ENCODE data around the gene VCAN. TPM values are rescaled to one million over a fixed set of nuclear protein-coding genes. Genes with fewer than 3 reads are reported as not detected.
A peak's percentile ranks its signal among the peaks of the same experiment; 100 is the strongest.

Gene VCAN
- total RNA-seq = 100 to 1,000 TPM in 1 of 9 donors, 10 to 100 TPM in 8; 11.6 to 121 (median 29.5) TPM
- polyA plus RNA-seq = 10 to 100 TPM in 1 of 2 donors, 1 to 10 TPM in 1; 4.8 to 24.3 TPM
- long read RNA-seq, donor 1, partial matches to known transcripts = 5 of 8 reads
- long read RNA-seq, donor 1, other reads (novel, unspliced or antisense) = 0 of 8 reads
- long read RNA-seq, donor 2, transcript VCAN-210 (7 exons, 3,973 nt) = major isoform, 6 of 8 reads
- long read RNA-seq, donor 2, partial matches to known transcripts = 2 of 8 reads
- long read RNA-seq, donor 2, other reads (novel, unspliced or antisense) = 0 of 8 reads
- long read RNA-seq, donor 3, full-length matches to known transcripts = 4 of 6 reads
- long read RNA-seq, donor 3, partial matches to known transcripts = 2 of 6 reads
- long read RNA-seq, donor 3, other reads (novel, unspliced or antisense) = 0 of 6 reads

GRCh38 chr5:83471405-83472212 is at the start of gene VCAN:
VCAN (plus strand) TSS chr5:83471744; CDS start chr5:83483519, 11,775 bp downstream.
- peak; percentile 61 to 75 (median 69) for DNase-seq
- TF ChIP-seq POLR2A (IDR thresholded peaks at IDR 0.05) (peak in 1 of 2 donors; percentile 37), CTCF (IDR thresholded peaks at IDR 0.05) (no peak)
- intact Hi-C loops (cut with DNase I) = loop anchor here (2.0 to 10.0 kb wide), 9 partner anchors 44 to 1119 kb away; no protein-coding TSS in a partner anchor
- peak within 1 kb of the TSS in 11 of 12 donors; percentile 19 to 88 (median 68) for H3K27ac ChIP-seq
- H3K9me3 ChIP-seq = no peaks in the 10 kb centered on the region
- ATAC-seq = peak; percentile 37 to 66 (median 52)
- H3K27me3 ChIP-seq = peaks cover 0 to 69% (median 36%) of the 10 kb centered on the region in 9 donors
- H3K4me1 ChIP-seq = peaks cover 0 to 52% (median 28%) of the 10 kb centered on the region in 12 donors
- H3K36me3 ChIP-seq = no peaks in the 10 kb centered on the region
- H3K4me3 ChIP-seq = peak within 1 kb of the TSS; percentile 28 to 69 (median 56)
- 1 to 2% (median 1%) methylated on average over 38 to 43 of the region's 43 CpGs for WGBS, 4 donors

- Histone ChIP-seq H3K4me3 (no peak overlapping the region), H3K27ac (no peak overlapping the region), H3K27me3 (no peaks in the 10 kb centered on the region), H3K36me3 (no peaks in the 10 kb centered on the region), H3K4me1 (no peaks in the 10 kb centered on the region), H3K9me3 (no peaks in the 10 kb centered on the region)
- intact Hi-C loops (cut with DNase I) = loop anchor here in 2 of 10 donors (10.0 kb wide), 3 partner anchors 327 to 777 kb away; partner anchors contain the start of genes TMEM167A (in 1 of the 2) and XRCC4 (in 1 of the 2)
- ATAC-seq (no peak), DNase-seq (no peak)
- TF ChIP-seq POLR2A (IDR thresholded peaks at IDR 0.05) (no peak), CTCF (IDR thresholded peaks at IDR 0.05) (no peak)
- WGBS, 4 donors = 97 to 99% (median 98%) methylated on average over 1 of the region's 1 CpG
These were observed 49.3 kb upstream of the VCAN start for GRCh38 chr5:83422284-83422683.

- Histone ChIP-seq H3K4me3 (no peak overlapping the region), H3K9me3 (no peaks in the 10 kb centered on the region), H3K27me3 (no peaks in the 10 kb centered on the region), H3K36me3 (no peaks in the 10 kb centered on the region), H3K4me1 (peaks cover 0 to 16% (median 0%) of the 10 kb centered on the region in 12 donors), H3K27ac (no peak overlapping the region)
- no peak for DNase-seq
- intact Hi-C loops (cut with DNase I) = loop anchor here in 4 of 10 donors (5.0 to 10.0 kb wide), 5 partner anchors 45 to 785 kb away; partner anchors contain the start of genes TMEM167A (in 1 of the 4), VCAN (in 1 of the 4) and XRCC4 (in 1 of the 4)
- ATAC-seq = no peak
- 92 to 98% (median 97%) methylated on average over 1 of the region's 1 CpG for WGBS, 4 donors
- TF ChIP-seq CTCF (IDR thresholded peaks at IDR 0.05) (no peak), POLR2A (IDR thresholded peaks at IDR 0.05) (no peak)
These were observed 44.7 kb upstream of the VCAN start for GRCh38 chr5:83426855-83427254.

All from heart left ventricle (tissue), 16 donors.